Keratinocyte (primary cell): ENCODE data around the gene KLK4.

ENCODE experiments used
- CTCF ChIP-seq, 3 experiments: IDR thresholded peaks in 1 of 3; conservative IDR thresholded peaks in 1 of 3; optimal IDR thresholded peaks in 1 of 3; 2 replicates in 2 of 3; 3 replicates in 1 of 3; pipeline versions ENCODE3 to v1.5.1; 2011; ENCODE audit warnings: low read length in 3 of 3, mild to moderate bottlenecking in 3 of 3, moderate library complexity in 2 of 3, control low read depth in 1 of 3, inconsistent platforms in 1 of 3; ENCODE audit not compliant: insufficient read depth in 2 of 3; ENCODE audit errors: extremely low read depth in 1 of 3
- EZH2 ChIP-seq: IDR thresholded peaks from one replicate; pipeline ENCODE4 v1.6.1; 2012; ENCODE audit warnings: inconsistent platforms, mild to moderate bottlenecking, low read length, moderate library complexity

GRCh38 chr19:50899569-50899968, 11.6 kb downstream of the KLK4 start:
- TF ChIP-seq CTCF (optimal IDR thresholded peaks at IDR 0.05 in 1 of 3, IDR thresholded peaks at IDR 0.05 in 1 of 3, conservative IDR thresholded peaks at IDR 0.05 in 1 of 3; ENCODE audit: extremely low read depth in 1 of 3, insufficient read depth in 2 of 3, low read length in 3 of 3), result no peak
- no peak for TF ChIP-seq EZH2
